B cell (primary cell): ENCODE results near the gene TMEM18.

Experiments used
- EZH2 ChIP-seq: IDR thresholded peaks from 2 replicates; pipeline ENCODE4 v1.6.1; 2012; ENCODE audit warnings: borderline replicate concordance, low read depth, mild to moderate bottlenecking, moderate library complexity, low read length; ENCODE audit not compliant: insufficient read depth, poor library complexity, severe bottlenecking
- TF ChIP-seq, protein P1 (sequence below): fragments of 200-600 bp; IDR thresholded peaks from one replicate; pipeline ENCODE4 v1.8.0; 2022; ENCODE audit warnings: antibody characterized with exemption, mild to moderate bottlenecking

DNA sequence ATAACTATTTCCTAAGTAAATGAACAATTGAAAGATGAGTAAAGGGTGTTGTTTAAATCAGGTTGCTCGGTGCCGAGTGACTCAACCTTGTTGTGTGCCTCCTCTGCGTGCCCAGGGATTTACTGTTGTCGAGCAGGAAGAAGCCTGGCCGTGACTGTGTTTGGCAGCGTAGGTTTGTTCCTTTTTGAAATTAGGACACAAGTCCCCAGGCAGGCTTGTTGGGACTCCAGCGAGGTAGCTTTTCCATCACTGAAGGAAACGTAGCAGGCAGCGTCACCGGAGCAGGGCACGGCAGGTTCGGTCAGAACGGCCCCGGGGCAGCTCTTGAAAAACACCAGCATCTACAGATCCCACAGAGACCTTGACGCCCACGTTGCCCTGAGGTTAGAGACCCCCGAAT is 48.6 kb downstream of the TMEM18 start:
- TF ChIP-seq, protein P1, sequence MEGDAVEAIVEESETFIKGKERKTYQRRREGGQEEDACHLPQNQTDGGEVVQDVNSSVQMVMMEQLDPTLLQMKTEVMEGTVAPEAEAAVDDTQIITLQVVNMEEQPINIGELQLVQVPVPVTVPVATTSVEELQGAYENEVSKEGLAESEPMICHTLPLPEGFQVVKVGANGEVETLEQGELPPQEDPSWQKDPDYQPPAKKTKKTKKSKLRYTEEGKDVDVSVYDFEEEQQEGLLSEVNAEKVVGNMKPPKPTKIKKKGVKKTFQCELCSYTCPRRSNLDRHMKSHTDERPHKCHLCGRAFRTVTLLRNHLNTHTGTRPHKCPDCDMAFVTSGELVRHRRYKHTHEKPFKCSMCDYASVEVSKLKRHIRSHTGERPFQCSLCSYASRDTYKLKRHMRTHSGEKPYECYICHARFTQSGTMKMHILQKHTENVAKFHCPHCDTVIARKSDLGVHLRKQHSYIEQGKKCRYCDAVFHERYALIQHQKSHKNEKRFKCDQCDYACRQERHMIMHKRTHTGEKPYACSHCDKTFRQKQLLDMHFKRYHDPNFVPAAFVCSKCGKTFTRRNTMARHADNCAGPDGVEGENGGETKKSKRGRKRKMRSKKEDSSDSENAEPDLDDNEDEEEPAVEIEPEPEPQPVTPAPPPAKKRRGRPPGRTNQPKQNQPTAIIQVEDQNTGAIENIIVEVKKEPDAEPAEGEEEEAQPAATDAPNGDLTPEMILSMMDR = no peak
- TF ChIP-seq EZH2 = no peak
